Measurements from ENCODE around the gene SH3GL1.

The SH3GL1 gene

GRCh38 chr19:4399812-4400134 is 574 bp downstream of the SH3GL1 start:
- no peak for DNase-seq (ENCODE audit: low read depth in 2 of 2)

GRCh38 chr19:4396949-4397783 is 3.2 kb downstream of the SH3GL1 start:
- DNase-seq (ENCODE audit: low read depth in 2 of 2): no peak

- DNase-seq (ENCODE audit: low read depth in 2 of 2): no peak
These were observed 6.3 kb downstream of the SH3GL1 start for GRCh38 chr19:4393947-4394590.

GRCh38 chr19:4391701-4392483 is 8.5 kb downstream of the SH3GL1 start:
- DNase-seq (ENCODE audit: low read depth in 2 of 2): no peak

- DNase-seq (ENCODE audit: low read depth in 2 of 2): no peak
These were observed 9.0 kb downstream of the SH3GL1 start for GRCh38 chr19:4391306-4391693.

GRCh38 chr19:4390567-4391305 is 9.6 kb downstream of the SH3GL1 start:
- no peak for DNase-seq (ENCODE audit: low read depth in 2 of 2)

GRCh38 chr19:4390017-4390566 is 10.3 kb downstream of the SH3GL1 start:
- DNase-seq (ENCODE audit: low read depth in 2 of 2): no peak

- no peak for DNase-seq (ENCODE audit: low read depth in 2 of 2)
These were observed 10.8 kb downstream of the SH3GL1 start for GRCh38 chr19:4389511-4390016.

- DNase-seq (ENCODE audit: low read depth in 2 of 2): no peak
These were observed 11.3 kb downstream of the SH3GL1 start for GRCh38 chr19:4389064-4389375.

GRCh38 chr19:4388337-4389063 is 11.8 kb downstream of the SH3GL1 start:
- DNase-seq (ENCODE audit: low read depth in 2 of 2): no peak

- DNase-seq (ENCODE audit: low read depth in 2 of 2): no peak
These were observed 14.1 kb downstream of the SH3GL1 start for GRCh38 chr19:4386041-4386782.

- DNase-seq (ENCODE audit: low read depth in 2 of 2): no peak
These were observed 14.9 kb downstream of the SH3GL1 start for GRCh38 chr19:4385291-4386040.

GRCh38 chr19:4380254-4380727 is 20.1 kb downstream of the SH3GL1 start:
- DNase-seq (ENCODE audit: low read depth in 2 of 2): no peak

GRCh38 chr19:4379383-4380253 is 20.7 kb downstream of the SH3GL1 start:
- DNase-seq (ENCODE audit: low read depth in 2 of 2): no peak

GRCh38 chr19:4378886-4379285 is 21.5 kb downstream of the SH3GL1 start:
- no peak for DNase-seq (ENCODE audit: low read depth in 2 of 2)

- no peak for DNase-seq (ENCODE audit: low read depth in 2 of 2)
These were observed 23.2 kb downstream of the SH3GL1 start for GRCh38 chr19:4376991-4377781.

GRCh38 chr19:4376671-4376990 is 23.7 kb downstream of the SH3GL1 start:
- DNase-seq (ENCODE audit: low read depth in 2 of 2): no peak

Measured in fibroblast of skin of left quadriceps (primary cell).